Spleen (tissue), 11 donors: ENCODE measurements around the gene KLHL22. TPM values are rescaled to one million over a fixed set of nuclear protein-coding genes. Genes with fewer than 3 reads are reported as not detected.

Source experiments
- DNase-seq: peaks from one replicate; pipeline ENCODE4 v3.0.0-alpha.2; 2020
- H3K27ac ChIP-seq, 8 donors: fragments of 200-600 bp; sonication (generic) in 7 of 8; 1 replicate in 4 of 8; 2 replicates in 4 of 8; pipeline versions ENCODE4 v1.5.0 to v1.8.0; 2016 to 2021; ENCODE audit warnings: inconsistent platforms in 4 of 8, mild to moderate bottlenecking in 4 of 8, moderate library complexity in 1 of 8
- H3K27me3 ChIP-seq, 7 donors: fragments of 200-600 bp; sonication (generic) in 6 of 7; replicated peaks in 1 of 7; 1 replicate in 4 of 7; 2 replicates in 3 of 7; pipeline versions ENCODE4 v1.5.0 to v1.8.0; 2016 to 2021; ENCODE audit warnings: inconsistent platforms in 3 of 7, mild to moderate bottlenecking in 1 of 7
- H3K36me3 ChIP-seq, 6 donors: fragments of 200-600 bp; sonication (generic) in 5 of 6; 1 replicate in 4 of 6; 2 replicates in 2 of 6; pipeline versions ENCODE4 v1.5.0 to v1.8.0; 2016 to 2021; ENCODE audit warnings: inconsistent platforms in 2 of 6
- H3K4me1 ChIP-seq, 6 donors: fragments of 200-600 bp; sonication (generic) in 5 of 6; 1 replicate in 3 of 6; 2 replicates in 3 of 6; pipeline versions ENCODE4 v1.5.0 to v1.8.0; 2016 to 2021; ENCODE audit warnings: inconsistent platforms in 3 of 6
- H3K4me3 ChIP-seq, 8 donors: fragments of 200-600 bp; sonication (generic) in 7 of 8; 1 replicate in 4 of 8; 2 replicates in 4 of 8; pipeline versions ENCODE4 v1.5.0 to v1.8.0; 2016 to 2021; ENCODE audit warnings: inconsistent platforms in 4 of 8, mild to moderate bottlenecking in 4 of 8, moderate library complexity in 2 of 8
- H3K9me3 ChIP-seq, 8 donors: fragments of 200-600 bp; sonication (generic) in 7 of 8; 1 replicate in 4 of 8; 2 replicates in 4 of 8; pipeline versions ENCODE4 v1.5.0 to v1.8.0; 2016 to 2021; ENCODE audit warnings: inconsistent platforms in 4 of 8
- CTCF ChIP-seq, 11 experiments: fragments of 200-600 bp in 7 of 11; fragments of 450-650 bp in 4 of 11; sonication (generic) in 4 of 11; IDR thresholded peaks in 8 of 11; conservative IDR thresholded peaks in 3 of 11; 1 replicate in 7 of 11; 2 replicates in 4 of 11; pipeline versions ENCODE4 v1.4.0 to v1.8.0; 2016 to 2021; ENCODE audit warnings: antibody characterized with exemption in 11 of 11, inconsistent platforms in 4 of 11, mild to moderate bottlenecking in 1 of 11
- POLR2A ChIP-seq, 3 donors: fragments of 450-650 bp; IDR thresholded peaks; one replicate each; pipeline ENCODE4 v1.5.1; 2017; ENCODE audit warnings: antibody characterized with exemption in 3 of 3, mild to moderate bottlenecking in 1 of 3
- POLR2AphosphoS5 ChIP-seq, 3 donors: sonication (generic); formaldehyde crosslinking; IDR thresholded peaks; one replicate each; pipeline ENCODE4 v1.5.1; 2017; ENCODE audit warnings: antibody characterized with exemption in 3 of 3
- WGBS, 5 donors: extraction: QIAGEN DNeasy Blood & Tissue Kit in 3 of 5; methylation state at CpG; one replicate each; pipeline versions ENCODE4 v1.1.5 to v1.1.7; 2013 to 2018; 5-methylcytosine and 5-hydroxymethylcytosine counted together
- intact Hi-C: fragments of 100-400 bp; cut with DNase I; formaldehyde crosslinking; loops from one replicate; pipeline ENCODE4 v1.15.0; 2023; ENCODE audit warnings: low total_unique reads
- polyA plus RNA-seq, 3 donors: library from polyadenylated mRNA; stranded (reverse); fragments of 200-250 nt; gene quantifications; one replicate each; pipeline ENCODE4 v1.2.1, GENCODE V29; 2013
- total RNA-seq, 7 donors: library from RNA; depleted of rRNA in 3 of 7; stranded (reverse); fragments of >200 nt in 3 of 7; fragmentation: NEBNext Ultra II Directional in 4 of 7; extraction: Animal tissue kit (Norgen Biotek cat#: 25700) in 4 of 7; gene quantifications; one replicate each; pipeline versions ENCODE4 v1.1.0 to v1.2.1, GENCODE V29; 2016 to 2021
- donor health status: healthy with polysubstance abuse.
- donor health status: DM: no; HTN: no; CAD: no; lungs with moderate emphysema.
- donor health status: DM: no; HTN: no; CAD: no.
- donor health status: Bipolar disorder and iron deficiency.
- donor health status: healthy.
- donor health status: DM: no; HTN: no; CAD: no.
- donor health status: DM: yes; HTN: yes; CAD: no.

KLHL22 gene
- total and polyA plus RNA-seq, 10 donors, result 14.0 to 40.6 (median 28.6) TPM

- peaks cover 8 to 43% (median 17%) of the 10 kb centered on the region in 6 donors for H3K4me1 ChIP-seq
- no peak for TF ChIP-seq POLR2A (IDR thresholded peaks at IDR 0.05)
- TF ChIP-seq CTCF (IDR thresholded peaks at IDR 0.05 in 8 of 11, conservative IDR thresholded peaks at IDR 0.05 in 3 of 11), result no peak
- TF ChIP-seq POLR2AphosphoS5 (IDR thresholded peaks at IDR 0.05), result no peak
- no peaks in the 10 kb centered on the region for H3K9me3 ChIP-seq
- no peak overlapping the region for H3K4me3 ChIP-seq
- H3K27me3 ChIP-seq, result no peaks in the 10 kb centered on the region
- DNase-seq, result peak; percentile 50
- intact Hi-C loops, result loop anchor here (5.0 kb wide), 2 partner anchors 39 to 41 kb away; partner anchors contain the start of gene KLHL22
- H3K27ac ChIP-seq, result no peak overlapping the region
- H3K36me3 ChIP-seq, result peaks cover 0 to 65% (median 3%) of the 10 kb centered on the region in 6 donors
- WGBS, 5 donors, result 96 to 100% (median 100%) methylated on average over 3 of the region's 3 CpGs
These were observed 38.9 kb downstream of the KLHL22 start for GRCh38 chr22:20456722-20457076.

- H3K4me1 ChIP-seq, result peaks cover 8 to 42% (median 17%) of the 10 kb centered on the region in 6 donors
- peaks cover 0 to 70% (median 4%) of the 10 kb centered on the region in 6 donors for H3K36me3 ChIP-seq
- H3K4me3 ChIP-seq, result no peak overlapping the region
- H3K27ac ChIP-seq, result no peak overlapping the region
- 17 to 20% (median 18%) methylated on average over 6 of the region's 6 CpGs for WGBS, 5 donors
- intact Hi-C loops, result loop anchor here (5.0 kb wide), 2 partner anchors 39 to 41 kb away; partner anchors contain the start of gene KLHL22
- no peak for TF ChIP-seq POLR2A (IDR thresholded peaks at IDR 0.05)
- TF ChIP-seq CTCF (IDR thresholded peaks at IDR 0.05 in 8 of 11, conservative IDR thresholded peaks at IDR 0.05 in 3 of 11), result peak; percentile 86 to 97 (median 93)
- peak in 1 of 3 donors; percentile 35 for TF ChIP-seq POLR2AphosphoS5 (IDR thresholded peaks at IDR 0.05)
- peak; percentile 92 for DNase-seq
- no peaks in the 10 kb centered on the region for H3K9me3 ChIP-seq
- no peaks in the 10 kb centered on the region for H3K27me3 ChIP-seq
These were observed 39.4 kb downstream of the KLHL22 start for GRCh38 chr22:20456064-20456721.

- 76 to 93% (median 81%) methylated on average over 8 of the region's 8 CpGs for WGBS, 5 donors
- no peak overlapping the region for H3K4me3 ChIP-seq
- DNase-seq, result peak; percentile 32
These were observed 39.9 kb downstream of the KLHL22 start for GRCh38 chr22:20455709-20456063.

More at GRCh38 chr22:20455709-20456063, 39.9 kb downstream of the KLHL22 start:
- TF ChIP-seq CTCF (IDR thresholded peaks at IDR 0.05 in 8 of 11, conservative IDR thresholded peaks at IDR 0.05 in 3 of 11) (no peak), POLR2AphosphoS5 (IDR thresholded peaks at IDR 0.05) (no peak), POLR2A (IDR thresholded peaks at IDR 0.05) (no peak)
- Histone ChIP-seq H3K4me1 (peaks cover 8 to 42% (median 17%) of the 10 kb centered on the region in 6 donors), H3K27me3 (no peaks in the 10 kb centered on the region), H3K36me3 (peaks cover 0 to 71% (median 7%) of the 10 kb centered on the region in 6 donors), H3K27ac (peak overlapping the region in 1 of 8 donors; percentile 10), H3K9me3 (no peaks in the 10 kb centered on the region)
- intact Hi-C loops, result loop anchor here (5.0 kb wide), 2 partner anchors 38 to 42 kb away; partner anchors contain the start of gene KLHL22
